Pancreas (tissue), 10 donors: ENCODE measurements around the gene STAB2. TPM values are rescaled to one million over a fixed set of nuclear protein-coding genes. Genes with fewer than 3 reads are reported as not detected.

ENCODE experiments used
- ATAC-seq, 4 donors: fragments of 200-7000 bp; cut with Tn5 transposase; one replicate each; pipeline versions ENCODE4 v1.8.0 to v1.9.1; 2020; ENCODE audit warnings: mild to moderate bottlenecking in 4 of 4, moderate library complexity in 4 of 4
- DNase-seq, 6 donors: peaks; one replicate each; pipeline ENCODE4 v3.0.0-alpha.2; 2020
- FAIRE-seq: peaks from 2 replicates; lab custom pipeline; 2012; peaks lifted over from hg19 to GRCh38; lab: Jason Lieb, UNC
- H3K27ac ChIP-seq, 4 donors: fragments of 200-600 bp; sonication (generic); 1 replicate in 3 of 4; 2 replicates in 1 of 4; pipeline versions ENCODE4 v1.5.0 to v1.8.0; 2020
- H3K27me3 ChIP-seq, 4 donors: fragments of 200-600 bp; one replicate each; pipeline ENCODE4 v1.8.0; 2021
- H3K36me3 ChIP-seq, 3 donors: fragments of 200-600 bp; sonication (generic) in 1 of 3; one replicate each; pipeline versions ENCODE4 v1.5.0 to v1.8.0; 2020 to 2021
- H3K4me1 ChIP-seq, 3 donors: fragments of 200-600 bp; one replicate each; pipeline ENCODE4 v1.8.0; 2021
- H3K4me3 ChIP-seq, 4 donors: fragments of 200-600 bp; sonication (generic) in 2 of 4; one replicate each; pipeline versions ENCODE4 v1.5.0 to v1.8.0; 2020 to 2021
- H3K9me3 ChIP-seq, 4 donors: fragments of 200-600 bp; one replicate each; pipeline ENCODE4 v1.8.0; 2021
- CTCF ChIP-seq, 4 donors: fragments of 200-600 bp; sonication (generic) in 3 of 4; IDR thresholded peaks; one replicate each; pipeline versions ENCODE4 v1.5.0 to v1.8.0; 2021; ENCODE audit warnings: antibody characterized with exemption in 4 of 4
- WGBS, 2 donors: extraction: QIAGEN DNeasy Blood & Tissue Kit; methylation state at CpG; one replicate each; pipeline ENCODE4 v1.1.7; 2013; 5-methylcytosine and 5-hydroxymethylcytosine counted together
- intact Hi-C, 3 donors: fragments of 100-400 bp; cut with DNase I; formaldehyde crosslinking; loops; one replicate each; pipeline versions ENCODE4 v1.11.1 to v1.14.2; 2022
- polyA plus RNA-seq, 2 donors: library from polyadenylated mRNA; stranded (reverse); fragments of 200-250 nt; gene quantifications; one replicate each; pipeline ENCODE4 v1.2.3, GENCODE V29; 2013
- total RNA-seq, 6 donors: library from RNA; stranded (reverse); fragmentation: NEBNext Ultra II Directional in 4 of 6; extraction: Animal tissue kit (Norgen Biotek cat#: 25700) in 4 of 6; gene quantifications; one replicate each; pipeline versions ENCODE4 v1.2.1 to v1.2.4, GENCODE V29; 2021 to 2023
- donor health status: healthy with polysubstance abuse.
- donor health status: DM: no; HTN: no; CAD: no; lungs with moderate emphysema.
- donor health status: DM: no; HTN: no; CAD: no.
- donor health status: control.
- donor health status: control.
- donor health status: Bipolar disorder and iron deficiency.
- donor health status: DM: yes; HTN: yes; CAD: no.
- donor health status: DM: no; HTN: no; CAD: no.
- donor health status: DM: no; HTN: no; CAD: no.
- donor health status: DM: yes; HTN: yes; CAD: no.

STAB2 gene
- total and polyA plus RNA-seq, 8 donors, result under 0.01 to 0.16 (median 0.08) TPM; not detected in 1

- H3K4me3 ChIP-seq, result no peak overlapping the region
- H3K36me3 ChIP-seq, result no peaks in the 10 kb centered on the region
- TF ChIP-seq CTCF (IDR thresholded peaks at IDR 0.05), result no peak
- no peak for FAIRE-seq
- no peaks in the 10 kb centered on the region for H3K4me1 ChIP-seq
- no peak for DNase-seq
- H3K27ac ChIP-seq, result no peak overlapping the region
- intact Hi-C loops, result no loop called here
- no peak for ATAC-seq
- H3K9me3 ChIP-seq, result no peaks in the 10 kb centered on the region
- H3K27me3 ChIP-seq, result no peaks in the 10 kb centered on the region
These were observed 120.4 kb downstream of the STAB2 start for GRCh38 chr12:103707446-103707845.

- 88 to 93% methylated on average over 1 of the region's 1 CpG for WGBS, 2 donors
- FAIRE-seq (no peak), DNase-seq (no peak), ATAC-seq (no peak)
- no peaks in the 10 kb centered on the region for H3K27me3 ChIP-seq
- TF ChIP-seq CTCF (IDR thresholded peaks at IDR 0.05), result no peak
- no peak overlapping the region for H3K27ac ChIP-seq
- no peak overlapping the region for H3K4me3 ChIP-seq
- H3K36me3 ChIP-seq, result no peaks in the 10 kb centered on the region
- no peaks in the 10 kb centered on the region for H3K4me1 ChIP-seq
- no peaks in the 10 kb centered on the region for H3K9me3 ChIP-seq
- intact Hi-C loops, result no loop called here
These were observed 123.5 kb downstream of the STAB2 start for GRCh38 chr12:103710544-103710943.

GRCh38 chr12:103712216-103712615 is 125.1 kb downstream of the STAB2 start:
- no peak for DNase-seq
- no peak overlapping the region for H3K27ac ChIP-seq
- H3K9me3 ChIP-seq, result no peaks in the 10 kb centered on the region
- TF ChIP-seq CTCF (IDR thresholded peaks at IDR 0.05), result no peak
- no peaks in the 10 kb centered on the region for H3K27me3 ChIP-seq
- H3K4me3 ChIP-seq, result no peak overlapping the region
- WGBS, 2 donors, result 92 to 94% methylated on average over 2 of the region's 2 CpGs
- no peaks in the 10 kb centered on the region for H3K4me1 ChIP-seq
- no peak for FAIRE-seq
- intact Hi-C loops, result no loop called here
- no peak for ATAC-seq
- no peaks in the 10 kb centered on the region for H3K36me3 ChIP-seq

- intact Hi-C loops, result no loop called here
- ATAC-seq (no peak), DNase-seq (no peak), FAIRE-seq (no peak)
- Histone ChIP-seq H3K27me3 (no peaks in the 10 kb centered on the region), H3K4me1 (no peaks in the 10 kb centered on the region), H3K4me3 (no peak overlapping the region), H3K27ac (no peak overlapping the region), H3K9me3 (no peaks in the 10 kb centered on the region), H3K36me3 (no peaks in the 10 kb centered on the region)
- no peak for TF ChIP-seq CTCF (IDR thresholded peaks at IDR 0.05)
- WGBS, 2 donors, result 77% methylated on average over 4 of the region's 4 CpGs
These were observed 128.4 kb downstream of the STAB2 start for GRCh38 chr12:103715494-103715893.

- H3K4me1 ChIP-seq, result no peaks in the 10 kb centered on the region
- H3K36me3 ChIP-seq, result no peaks in the 10 kb centered on the region
- H3K27me3 ChIP-seq, result no peaks in the 10 kb centered on the region
- H3K9me3 ChIP-seq, result no peaks in the 10 kb centered on the region
- DNase-seq (no peak), FAIRE-seq (no peak), ATAC-seq (no peak)
- TF ChIP-seq CTCF (IDR thresholded peaks at IDR 0.05), result no peak
- WGBS, 2 donors, result 80 to 89% methylated on average over 8 of the region's 8 CpGs
- H3K4me3 ChIP-seq, result no peak overlapping the region
- intact Hi-C loops, result no loop called here
- no peak overlapping the region for H3K27ac ChIP-seq
These were observed 129.6 kb downstream of the STAB2 start for GRCh38 chr12:103716517-103717196.
